Gastroesophageal sphincter (tissue), 4 donors: ENCODE measurements around the gene TMEM200A. TPM values are rescaled to one million over a fixed set of nuclear protein-coding genes. Genes with fewer than 3 reads are reported as not detected.

Experiments used
- ATAC-seq: fragments of 150-250 bp; one replicate; pipeline ENCODE4 v1.9.1; 2016; ENCODE audit warnings: mild to moderate bottlenecking, moderate library complexity
- H3K27ac ChIP-seq, 4 donors: fragments of 200-600 bp; sonication (generic) in 3 of 4; 1 replicate in 3 of 4; 2 replicates in 1 of 4; pipeline ENCODE4 v1.5.1; 2016 to 2019
- H3K27me3 ChIP-seq: fragments of 200-600 bp; sonication (generic); one replicate; pipeline ENCODE4 v1.5.1; 2019
- H3K36me3 ChIP-seq, 2 donors: fragments of 200-600 bp; sonication (generic); one replicate each; pipeline ENCODE4 v1.5.1; 2019; ENCODE audit warnings: control low read depth in 1 of 2
- H3K4me1 ChIP-seq, 3 donors: fragments of 200-600 bp; sonication (generic); 1 replicate in 2 of 3; 2 replicates in 1 of 3; pipeline ENCODE4 v1.5.1; 2016 to 2019; ENCODE audit warnings: control low read depth in 2 of 3
- H3K4me3 ChIP-seq, 2 donors: fragments of 200-600 bp; sonication (generic); one replicate each; pipeline ENCODE4 v1.5.1; 2019; ENCODE audit warnings: mild to moderate bottlenecking in 1 of 2, moderate library complexity in 1 of 2
- H3K9me3 ChIP-seq, 3 donors: fragments of 200-600 bp; sonication (generic); one replicate each; pipeline ENCODE4 v1.5.1; 2017 to 2019; ENCODE audit warnings: control low read depth in 2 of 3
- CTCF ChIP-seq, 4 experiments: fragments of 200-600 bp in 2 of 4; fragments of 450-650 bp in 2 of 4; sonication (generic) in 1 of 4; IDR thresholded peaks; one replicate each; pipeline ENCODE4 v1.5.1; 2017 to 2019; ENCODE audit warnings: antibody characterized with exemption in 4 of 4, mild to moderate bottlenecking in 2 of 4, moderate library complexity in 2 of 4
- EP300 ChIP-seq: sonication (generic); formaldehyde crosslinking; IDR thresholded peaks from one replicate; pipeline ENCODE4 v1.6.1; 2017; ENCODE audit warnings: antibody characterized with exemption, mild to moderate bottlenecking
- POLR2A ChIP-seq, 2 donors: fragments of 450-650 bp; IDR thresholded peaks; one replicate each; pipeline ENCODE4 v1.6.1; 2017; ENCODE audit warnings: antibody characterized with exemption in 2 of 2, mild to moderate bottlenecking in 2 of 2, moderate library complexity in 1 of 2
- POLR2AphosphoS5 ChIP-seq: sonication (generic); formaldehyde crosslinking; IDR thresholded peaks from one replicate; pipeline ENCODE4 v1.6.1; 2017; ENCODE audit warnings: antibody characterized with exemption
- WGBS, 2 donors: methylation state at CpG; one replicate each; pipeline ENCODE4 v1.1.5; 2018; ENCODE audit warnings: low coverage in 1 of 2; 5-methylcytosine and 5-hydroxymethylcytosine counted together
- total RNA-seq, 4 donors: library from RNA; depleted of rRNA; stranded (reverse); fragments of >200 nt; gene quantifications; one replicate each; pipeline ENCODE4 v1.1.0, GENCODE V29; 2016

Gene TMEM200A
- total RNA-seq, 4 donors from 2014 or later = 0.46 to 1.3 (median 0.87) TPM

- Histone ChIP-seq H3K4me1 (no peaks in the 10 kb centered on the region), H3K9me3 (no peaks in the 10 kb centered on the region), H3K36me3 (no peaks in the 10 kb centered on the region), H3K27ac (no peak overlapping the region), H3K4me3 (no peak overlapping the region), H3K27me3 (no peaks in the 10 kb centered on the region)
- WGBS, 2 donors = 73 to 80% methylated on average over 5 to 7 of the region's 7 CpGs
- no peak for ATAC-seq
- TF ChIP-seq EP300 (no peak), POLR2A (IDR thresholded peaks at IDR 0.05) (no peak), CTCF (IDR thresholded peaks at IDR 0.05) (no peak), POLR2AphosphoS5 (no peak)
Measured at GRCh38 chr6:130381459-130382380, 15.9 kb downstream of the TMEM200A start.

GRCh38 chr6:130382872-130383490, 17.2 kb downstream of the TMEM200A start:
- Histone ChIP-seq H3K27me3 (no peaks in the 10 kb centered on the region), H3K4me3 (no peak overlapping the region), H3K4me1 (no peaks in the 10 kb centered on the region), H3K9me3 (no peaks in the 10 kb centered on the region), H3K36me3 (no peaks in the 10 kb centered on the region), H3K27ac (no peak overlapping the region)
- WGBS, 2 donors = 71 to 82% methylated on average over 3 to 5 of the region's 9 CpGs
- ATAC-seq = no peak
- TF ChIP-seq POLR2A (IDR thresholded peaks at IDR 0.05) (no peak), POLR2AphosphoS5 (no peak), CTCF (IDR thresholded peaks at IDR 0.05) (no peak)

DNA sequence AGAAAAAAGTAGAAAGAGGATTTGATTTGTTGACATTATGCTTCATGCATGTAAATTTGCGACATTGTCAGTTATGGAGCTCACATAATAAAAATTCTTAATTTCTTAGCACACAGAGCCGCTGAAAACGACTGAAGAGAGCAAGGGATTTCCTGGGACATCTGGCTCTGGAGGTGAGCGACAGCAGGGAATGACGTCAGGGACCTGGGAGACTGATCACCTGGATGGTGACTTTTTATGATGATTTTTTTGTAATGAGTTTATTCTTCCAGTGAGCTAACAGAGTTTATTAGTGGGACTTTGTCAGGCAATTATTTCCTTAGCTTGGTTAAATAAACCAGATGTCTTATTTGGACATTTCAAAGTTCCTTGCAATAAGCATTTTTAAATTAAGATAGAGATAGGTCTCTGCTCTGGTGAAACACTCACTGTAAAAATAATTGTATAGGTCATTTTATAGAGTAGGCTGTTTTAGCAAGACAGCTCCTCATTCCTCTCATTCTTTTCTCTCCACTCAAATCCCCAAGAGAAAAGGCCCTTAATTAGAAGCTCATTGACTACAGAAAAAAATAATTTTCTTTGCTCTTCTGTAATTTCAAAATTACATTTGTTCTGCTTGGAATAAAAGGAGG, 19.4 kb downstream of the TMEM200A start:
- H3K4me3 ChIP-seq = no peak overlapping the region
- TF ChIP-seq EP300 = no peak
- TF ChIP-seq POLR2A (IDR thresholded peaks at IDR 0.05) = no peak
- TF ChIP-seq CTCF (IDR thresholded peaks at IDR 0.05) = no peak
- TF ChIP-seq POLR2AphosphoS5 = no peak
- no peaks in the 10 kb centered on the region for H3K36me3 ChIP-seq
- 33 to 47% methylated on average over 5 of the region's 5 CpGs for WGBS, 2 donors
- ATAC-seq = no peak
- no peak overlapping the region for H3K27ac ChIP-seq
- H3K27me3 ChIP-seq = no peaks in the 10 kb centered on the region
- no peaks in the 10 kb centered on the region for H3K9me3 ChIP-seq
- H3K4me1 ChIP-seq = no peaks in the 10 kb centered on the region

GRCh38 chr6:130389142-130389541, 23.3 kb downstream of the TMEM200A start:
- Histone ChIP-seq H3K9me3 (no peaks in the 10 kb centered on the region), H3K4me3 (no peak overlapping the region), H3K4me1 (no peaks in the 10 kb centered on the region), H3K36me3 (no peaks in the 10 kb centered on the region), H3K27me3 (no peaks in the 10 kb centered on the region), H3K27ac (no peak overlapping the region)
- TF ChIP-seq EP300 (no peak), POLR2AphosphoS5 (no peak), POLR2A (IDR thresholded peaks at IDR 0.05) (no peak), CTCF (IDR thresholded peaks at IDR 0.05) (no peak)
- ATAC-seq = no peak
- WGBS, 2 donors = 78 to 86% methylated on average over 3 of the region's 3 CpGs
